Cerebellar nuclear complex (tissue), 1 donor: ENCODE results near the gene TNFAIP1.
"Not testable (repeated sequence)": the region's sequence is repeated elsewhere in the genome, so short reads cannot be mapped to it uniquely, and the experiment has no call there.

Experiments
- DNase-seq, 2 experiments: peaks; one replicate each; lab custom pipeline; 2025; lab: John Stamatoyannopoulos, UW

Gene TNFAIP1

DNA sequence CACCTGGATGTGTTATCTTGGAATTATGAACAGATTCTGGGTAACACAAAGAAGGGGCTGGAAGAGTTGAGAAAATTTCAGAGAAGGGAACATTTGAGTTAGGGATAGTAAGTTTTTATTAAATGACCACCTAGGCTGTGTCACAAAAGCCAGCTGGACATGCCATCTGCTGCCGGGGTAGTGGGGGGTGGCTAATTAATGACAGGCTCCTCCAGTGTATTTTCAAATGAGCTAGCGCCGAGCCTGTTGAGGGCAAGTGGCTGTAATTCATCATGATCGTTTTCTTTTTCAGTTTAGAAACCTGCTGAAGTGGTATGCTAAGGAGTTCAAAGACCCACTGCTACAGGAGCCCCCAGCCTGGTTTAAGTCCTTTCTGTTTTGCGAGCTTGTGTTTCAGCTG, 10.3 kb upstream of the TNFAIP1 start:
- DNase-seq: no peak

DNA sequence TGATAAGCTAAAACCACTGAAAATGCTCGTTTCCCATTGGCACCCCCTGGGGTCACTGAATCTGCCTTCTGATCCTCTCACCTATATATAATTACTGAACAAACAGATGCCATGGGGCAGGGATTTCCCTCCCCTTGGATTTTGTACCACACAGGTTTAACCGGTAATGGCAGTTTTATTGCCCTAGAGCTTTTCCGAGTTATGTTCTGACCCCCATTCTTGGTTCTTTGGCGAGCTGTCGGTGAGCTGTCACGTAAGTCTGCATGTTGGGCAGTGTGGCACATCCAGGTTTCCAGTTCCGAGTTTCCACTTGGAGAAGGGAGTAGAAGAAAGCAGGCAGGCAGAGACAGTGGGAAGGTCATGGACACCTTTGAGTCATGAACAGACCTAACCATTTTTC, 9.4 kb upstream of the TNFAIP1 start:
- DNase-seq: no peak

DNA sequence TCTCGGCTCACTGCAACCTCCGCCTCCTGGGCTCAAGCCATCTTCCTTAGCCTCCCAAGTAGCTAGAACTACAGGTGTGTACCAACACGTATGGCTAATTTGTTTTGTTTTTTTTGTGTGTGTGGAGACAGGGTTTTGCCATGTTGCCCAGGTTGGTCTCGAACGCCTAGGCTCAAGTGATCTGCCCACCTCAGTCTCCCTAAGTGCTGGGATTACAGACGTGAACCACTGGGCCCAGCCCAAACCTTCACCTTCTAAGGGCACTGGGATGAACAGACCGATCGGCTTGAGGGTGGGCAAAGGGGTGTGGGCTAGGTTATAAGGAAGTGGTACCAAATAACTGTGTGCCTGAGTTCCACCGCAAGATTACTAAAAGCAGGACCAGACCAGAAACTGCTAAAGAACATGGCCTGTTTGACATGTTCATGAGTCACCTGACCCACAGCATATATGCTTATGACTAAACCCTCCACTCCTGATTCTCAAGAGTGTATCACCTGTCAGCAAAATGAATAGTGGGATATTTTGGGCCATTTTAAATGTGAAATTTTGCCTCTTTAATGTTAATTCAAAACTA, 8.4 kb upstream of the TNFAIP1 start:
- DNase-seq: no peak

DNA sequence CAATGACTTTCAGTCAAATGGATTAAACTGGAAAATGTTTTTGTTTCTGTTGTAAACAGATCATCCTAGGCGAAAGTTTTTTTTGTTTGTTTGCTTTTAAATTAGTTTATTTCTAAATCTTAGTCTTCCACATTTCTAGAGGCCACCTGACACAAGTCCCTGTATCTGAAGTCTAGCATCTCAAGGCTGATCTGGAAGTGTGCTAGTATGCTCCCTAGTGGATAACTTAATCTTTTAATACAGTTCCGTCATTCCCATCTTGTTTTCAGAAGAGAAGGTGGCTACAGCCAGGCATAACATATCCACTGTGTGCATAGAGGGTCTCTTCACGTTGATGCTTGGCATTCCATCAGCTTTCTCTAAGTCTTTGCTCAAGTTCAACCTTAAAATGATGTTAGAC, 7.9 kb upstream of the TNFAIP1 start:
- no peak for DNase-seq

DNA sequence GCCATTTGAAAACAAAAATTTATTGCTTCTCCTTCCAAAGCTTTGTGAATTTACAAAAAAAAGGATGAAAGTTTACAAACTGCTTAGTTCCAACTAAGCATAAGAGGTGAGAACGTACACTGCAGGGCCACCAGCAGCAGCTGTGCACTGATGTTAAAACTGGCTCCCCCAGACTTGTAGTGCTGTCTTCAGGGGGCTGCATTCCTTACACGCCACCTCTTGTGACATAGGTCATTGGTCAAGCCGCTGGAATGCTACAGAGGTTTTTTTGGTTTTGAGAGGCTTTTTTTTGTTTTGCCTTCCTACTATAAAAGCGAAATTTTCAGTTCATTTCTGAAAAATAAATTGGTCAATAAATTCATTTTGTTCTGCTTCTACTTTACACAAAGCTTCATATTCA, 7.2 kb upstream of the TNFAIP1 start:
- no peak for DNase-seq

DNA sequence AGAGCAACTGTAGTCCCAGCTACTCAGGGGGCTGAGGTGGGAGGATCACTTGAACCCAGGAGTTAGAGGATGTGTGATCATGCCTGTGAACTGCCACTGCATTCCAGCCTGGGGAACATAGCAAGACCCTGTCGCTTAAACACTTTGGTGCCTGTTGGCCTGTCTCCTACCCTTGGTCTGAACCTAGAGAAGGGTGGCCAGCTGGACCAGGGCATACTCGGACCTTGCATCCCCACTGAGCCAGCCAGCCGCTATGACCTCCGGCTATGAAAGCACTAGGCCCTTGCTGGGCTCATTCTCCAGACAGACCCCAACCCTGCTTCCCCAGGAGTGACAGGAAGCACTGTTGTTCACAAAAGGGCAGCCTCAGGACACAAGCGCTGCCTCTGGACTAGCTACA, 4.9 kb upstream of the TNFAIP1 start:
- DNase-seq: no peak

DNA sequence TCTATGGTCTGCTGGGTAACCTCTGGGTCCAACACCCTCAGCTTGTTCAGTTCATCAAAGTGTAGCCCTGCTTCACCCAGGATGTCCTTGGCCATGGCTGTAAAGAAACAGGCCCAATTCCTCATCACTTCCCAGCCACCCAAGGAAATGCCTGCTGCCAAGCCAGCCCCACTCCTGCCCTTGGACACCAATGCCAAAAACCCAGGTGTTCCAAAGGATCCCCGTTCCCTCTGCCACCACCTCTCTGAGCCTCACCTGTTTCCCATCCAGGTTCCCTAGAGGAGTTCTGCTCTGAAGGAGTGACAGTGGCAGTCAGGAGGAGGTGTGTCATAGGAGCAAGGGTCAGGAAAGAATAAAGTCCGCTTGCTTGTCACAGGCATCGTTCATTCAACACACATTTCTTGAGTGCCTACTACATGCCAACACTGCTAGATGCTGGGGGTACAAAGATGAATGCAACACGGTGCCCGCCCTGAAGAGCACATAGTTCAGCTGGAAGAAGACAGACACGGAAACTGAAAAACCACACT, 3.6 kb upstream of the TNFAIP1 start:
- DNase-seq: no peak

DNA sequence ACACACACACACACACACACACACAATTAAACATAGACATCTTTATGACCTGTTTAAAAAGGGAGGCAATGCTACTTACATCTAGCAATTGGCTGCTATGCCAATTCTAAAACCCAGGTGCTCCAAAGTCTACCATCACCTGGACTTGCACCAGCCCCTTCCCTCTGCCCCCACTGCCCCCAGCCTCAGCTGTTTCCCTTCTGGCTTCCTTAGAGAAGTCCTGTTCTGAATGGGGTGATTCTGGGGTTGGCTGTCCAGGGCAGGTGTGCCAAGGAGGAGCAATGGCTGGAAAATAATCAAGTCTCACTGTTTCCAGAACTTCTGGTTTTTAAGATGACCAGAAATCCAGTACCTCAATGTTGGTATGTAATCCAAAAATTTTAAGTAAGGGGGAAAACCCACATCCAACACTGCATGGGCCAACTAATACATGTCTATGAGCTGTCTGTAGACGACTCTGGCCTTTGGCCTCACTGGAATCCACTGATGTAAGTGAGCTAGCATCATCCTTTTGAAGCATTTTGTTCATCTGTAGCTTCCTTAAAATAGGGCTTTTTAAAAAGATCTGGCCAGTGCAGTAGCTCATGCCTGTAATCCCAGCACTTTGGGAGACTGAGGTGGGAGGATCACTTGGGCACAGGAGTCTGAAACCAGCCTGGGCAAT, 2.3 kb upstream of the TNFAIP1 start:
- DNase-seq: no peak

DNA sequence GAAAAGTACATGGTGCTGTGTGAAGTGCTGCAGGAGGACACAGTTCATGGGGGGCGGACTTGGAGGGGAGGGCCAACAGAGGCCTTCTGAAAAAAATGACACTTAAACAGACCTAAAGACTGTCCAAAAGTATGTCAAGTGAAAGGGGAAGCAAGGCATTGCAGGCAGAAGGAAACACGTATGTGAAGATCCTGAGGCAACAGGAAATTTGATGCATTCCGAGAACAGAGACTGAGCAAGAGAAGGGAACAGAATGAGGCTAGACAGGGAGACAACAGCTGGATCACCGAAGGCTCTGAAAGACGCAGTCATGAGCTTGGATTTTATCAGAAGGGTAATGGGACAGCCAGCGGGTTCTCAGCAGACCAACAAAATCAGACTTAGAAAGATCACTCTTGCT, 1.4 kb upstream of the TNFAIP1 start:
- no peak for DNase-seq

DNA sequence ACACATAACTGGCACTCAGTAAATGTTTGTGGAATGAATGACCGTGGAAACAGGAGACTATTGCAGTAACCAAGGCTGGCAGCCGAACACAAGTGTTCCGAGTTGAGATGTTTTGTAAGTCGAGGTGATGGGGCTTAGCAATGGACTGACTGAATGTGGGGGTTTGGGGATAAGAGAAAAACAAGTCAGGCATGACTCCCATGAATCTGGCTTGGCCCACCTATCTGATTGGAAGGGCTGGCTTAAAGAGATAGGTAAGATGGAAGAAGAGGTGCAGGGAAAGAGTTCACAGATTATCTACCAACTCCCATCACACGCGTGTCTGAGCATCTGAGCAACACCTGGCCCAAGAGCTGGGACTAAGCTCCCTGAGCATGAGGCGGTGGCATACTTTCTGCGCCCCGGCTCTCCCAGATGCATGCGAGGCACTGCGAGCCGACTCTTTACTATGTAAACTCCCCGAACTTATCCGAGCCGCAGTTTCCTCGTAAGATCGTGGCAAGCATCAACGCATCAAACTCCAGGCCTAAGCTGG, 828 bp upstream of the TNFAIP1 start:
- DNase-seq: no peak

DNA sequence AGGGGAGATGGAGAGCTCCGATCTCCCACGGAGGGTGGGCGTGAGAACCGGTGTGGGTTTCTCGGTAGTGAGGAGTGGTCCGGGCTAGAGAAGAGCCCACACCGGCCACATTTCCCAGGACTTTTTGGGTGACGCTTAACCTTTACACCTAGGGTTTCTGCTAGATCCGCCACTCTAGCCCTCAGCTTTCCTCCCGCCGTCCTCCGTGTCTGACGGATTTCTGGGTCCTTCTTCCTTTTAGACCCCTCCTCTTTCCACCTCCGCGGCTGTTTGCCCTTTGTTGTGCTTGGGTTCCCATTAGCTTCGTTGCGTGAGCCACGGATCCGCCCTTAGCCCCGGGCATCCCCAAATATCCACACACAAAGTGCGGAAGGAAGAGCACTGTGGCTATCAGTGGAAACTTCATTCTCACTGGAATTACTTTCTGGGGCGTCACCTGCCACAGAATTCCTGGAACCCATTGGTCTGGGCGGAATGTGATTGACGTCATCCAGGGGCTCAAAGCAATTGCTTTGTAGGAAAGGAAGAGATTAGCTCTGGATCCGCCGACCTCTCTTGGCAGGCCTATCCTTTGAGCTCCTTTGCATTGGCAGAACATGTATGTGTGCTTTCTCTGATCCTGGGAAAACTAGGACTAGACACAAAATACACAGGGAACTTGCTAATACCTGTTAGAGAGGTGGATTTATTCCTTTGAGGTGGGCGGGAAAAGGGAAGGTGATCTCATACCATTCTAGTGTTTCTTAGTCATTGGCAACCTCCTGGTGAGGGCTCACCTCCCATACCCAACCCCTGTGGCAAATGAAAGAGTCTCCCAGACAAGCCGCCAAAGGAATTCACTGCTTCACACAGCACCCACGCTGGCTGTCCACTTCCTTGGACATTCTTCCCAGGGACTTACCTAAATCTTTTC, 654 bp downstream of the TNFAIP1 start:
- DNase-seq: no peak

DNA sequence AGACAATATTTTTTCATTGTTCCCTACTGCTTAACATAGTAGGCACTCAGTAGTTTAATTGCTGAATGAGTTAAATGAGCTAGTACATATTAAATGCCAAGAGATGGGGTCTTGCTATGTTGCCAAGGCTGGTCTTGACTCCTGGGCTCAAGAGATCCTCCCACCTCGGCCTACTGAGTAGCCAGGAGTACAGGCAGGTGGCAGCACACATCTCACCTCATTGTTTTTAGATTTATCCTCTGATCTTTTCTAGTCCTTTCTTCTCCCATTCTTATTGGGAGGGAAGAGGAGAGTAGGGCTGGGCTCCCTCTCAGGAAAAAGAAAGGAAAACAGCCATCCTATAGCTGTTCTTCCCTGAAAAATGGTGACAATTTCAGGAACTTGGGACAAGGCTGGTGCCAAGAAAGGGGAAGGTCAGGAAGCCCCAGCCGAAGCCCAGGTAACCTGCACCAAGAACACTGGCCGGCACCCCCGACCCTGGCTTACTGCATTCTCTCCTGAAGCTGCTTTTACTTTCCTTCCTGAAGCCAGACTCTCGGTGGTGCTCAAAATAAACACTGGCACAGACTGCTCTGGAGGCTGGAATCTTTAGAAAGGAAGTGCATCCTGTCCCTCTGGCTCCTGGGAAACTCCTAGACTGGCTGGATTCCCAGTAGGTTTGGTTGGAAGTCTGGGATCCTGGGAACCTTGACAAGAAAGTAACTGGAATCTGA, 2.7 kb downstream of the TNFAIP1 start:
- DNase-seq: no peak

DNA sequence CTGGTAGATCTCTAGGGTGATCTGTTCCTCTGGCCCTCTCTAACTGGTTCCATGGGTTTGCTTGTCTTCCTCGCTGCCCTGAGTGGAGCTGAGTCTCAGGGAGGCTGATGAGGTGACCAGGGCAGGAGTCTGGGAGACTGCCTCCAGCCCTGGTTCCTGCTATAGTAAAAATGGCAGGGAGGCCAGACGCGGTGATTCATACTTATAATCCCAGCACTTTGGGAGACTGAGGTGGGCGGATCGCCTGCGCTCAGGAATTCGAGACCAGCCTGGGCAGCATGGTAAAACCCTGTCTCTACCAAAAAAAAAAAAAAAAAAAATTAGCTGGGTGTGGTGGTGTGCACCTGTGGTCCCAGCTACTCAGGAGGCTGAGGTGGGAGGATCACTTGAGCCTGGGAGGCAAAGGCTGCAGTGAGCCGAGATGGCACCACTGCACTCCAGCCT, 3.2 kb downstream of the TNFAIP1 start:
- not testable (repeated sequence) for DNase-seq

DNA sequence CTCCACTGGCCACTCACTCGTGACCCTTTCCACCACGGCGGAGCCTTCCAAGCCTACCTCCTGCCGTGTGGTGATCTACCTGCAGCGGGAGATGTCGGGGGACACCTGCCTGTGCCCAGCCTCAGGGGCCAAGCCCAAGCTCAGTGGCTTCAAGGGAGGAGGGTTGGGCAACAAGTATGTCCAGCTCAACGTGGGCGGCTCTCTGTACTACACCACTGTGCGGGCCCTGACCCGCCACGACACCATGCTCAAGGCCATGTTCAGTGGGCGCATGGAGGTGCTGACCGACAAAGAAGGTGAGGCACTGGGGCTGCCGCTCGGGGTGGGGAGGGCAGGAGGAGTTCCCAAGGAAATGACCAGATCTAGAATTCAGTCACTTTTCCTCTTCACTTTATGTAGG, 3.9 kb downstream of the TNFAIP1 start:
- no peak for DNase-seq

DNA sequence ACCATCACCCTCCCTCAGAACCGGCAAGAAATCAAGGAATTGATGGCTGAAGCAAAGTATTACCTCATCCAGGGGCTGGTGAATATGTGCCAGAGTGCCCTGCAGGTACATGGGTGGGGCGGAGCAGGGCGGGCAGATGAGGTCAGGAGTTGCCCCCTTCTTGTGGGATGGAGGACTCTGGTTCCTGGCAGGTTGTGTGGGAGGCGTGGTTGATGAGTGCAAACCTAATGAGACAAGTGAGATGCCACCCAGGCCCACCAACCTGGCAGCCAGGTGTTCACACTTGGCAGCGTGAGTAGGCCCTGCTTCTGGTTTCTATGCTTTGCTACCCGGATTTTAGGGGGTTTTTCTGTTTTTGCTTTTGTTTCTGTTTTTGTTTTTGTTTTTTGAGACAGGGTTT, 4.8 kb downstream of the TNFAIP1 start:
- no peak for DNase-seq

DNA sequence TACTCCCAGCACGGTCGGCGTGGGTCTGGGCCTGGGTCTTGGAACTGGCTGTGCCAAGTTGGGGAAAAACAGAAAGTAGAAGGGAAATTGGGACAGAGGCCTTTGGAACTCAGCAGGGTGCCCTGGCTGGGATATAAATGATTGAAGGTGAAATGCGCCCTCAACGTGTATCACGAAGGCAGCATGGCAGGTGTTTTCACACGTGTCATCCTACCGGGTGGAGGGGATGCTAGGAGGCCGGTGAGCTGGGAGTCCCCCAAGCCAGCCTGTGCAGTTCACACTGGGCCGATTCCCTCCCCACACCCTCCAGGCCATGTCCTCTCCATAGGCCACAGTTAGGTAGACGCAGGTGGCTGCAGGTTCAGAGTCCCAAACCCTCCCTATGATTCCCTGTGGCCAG, 6.0 kb downstream of the TNFAIP1 start:
- DNase-seq: no peak

DNA sequence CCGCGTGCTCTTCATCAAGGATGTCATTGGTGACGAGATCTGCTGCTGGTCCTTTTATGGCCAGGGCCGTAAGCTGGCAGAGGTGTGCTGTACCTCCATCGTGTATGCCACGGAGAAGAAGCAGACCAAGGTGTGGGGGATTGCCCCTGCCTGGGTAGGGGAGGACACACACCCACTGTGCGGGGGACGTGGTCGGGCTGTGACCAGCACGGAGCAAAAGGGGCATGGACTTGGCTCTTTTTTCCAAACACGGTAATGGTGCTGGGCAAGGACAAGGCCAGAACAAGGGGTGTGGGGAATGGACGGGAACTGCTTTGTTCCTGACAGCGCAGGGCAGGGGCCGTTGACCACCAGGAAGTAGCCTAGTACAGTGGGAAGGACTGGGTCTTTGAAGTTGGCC, 6.8 kb downstream of the TNFAIP1 start:
- DNase-seq: no peak

DNA sequence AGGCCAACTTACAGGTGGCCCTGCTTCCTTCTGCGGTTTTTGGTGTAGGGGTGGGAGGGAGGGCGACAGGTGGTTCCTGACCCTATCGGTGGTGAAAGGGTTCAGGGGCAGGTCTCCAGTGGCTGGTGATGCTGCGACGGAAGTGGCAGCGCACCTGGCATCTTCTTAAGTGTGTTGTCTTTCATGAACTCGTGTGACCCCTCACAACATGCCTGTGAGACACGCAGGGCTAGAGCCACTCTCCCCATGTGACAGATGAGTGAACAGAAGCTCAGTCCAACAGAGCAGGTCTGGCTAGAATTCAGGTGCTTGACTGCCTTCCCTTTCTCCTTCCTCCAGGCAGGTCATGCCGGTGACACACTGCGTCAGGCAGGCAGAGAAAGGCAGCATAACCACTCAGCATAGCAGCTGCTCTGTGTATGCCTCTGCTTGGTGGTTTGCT, 8.0 kb downstream of the TNFAIP1 start:
- no peak for DNase-seq

DNA sequence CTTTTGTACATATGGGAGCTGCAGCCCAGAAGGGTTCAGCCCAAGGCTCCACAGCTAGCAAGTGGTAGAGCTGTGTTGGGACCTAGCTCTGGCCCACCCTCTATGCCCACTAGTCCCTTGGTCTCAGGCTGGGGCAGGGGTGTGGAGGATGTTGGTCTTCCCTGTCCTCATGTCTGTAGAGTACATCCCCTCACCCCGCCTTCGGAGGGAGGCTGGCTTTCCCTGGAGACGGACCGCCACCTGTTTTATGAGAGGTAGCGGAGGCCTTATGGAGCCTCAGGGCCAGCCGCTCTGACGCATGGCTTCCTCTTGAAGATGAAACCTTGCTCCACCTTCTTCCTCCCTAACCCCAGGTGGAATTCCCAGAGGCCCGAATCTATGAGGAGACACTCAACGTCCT, 8.4 kb downstream of the TNFAIP1 start:
- DNase-seq: no peak

DNA sequence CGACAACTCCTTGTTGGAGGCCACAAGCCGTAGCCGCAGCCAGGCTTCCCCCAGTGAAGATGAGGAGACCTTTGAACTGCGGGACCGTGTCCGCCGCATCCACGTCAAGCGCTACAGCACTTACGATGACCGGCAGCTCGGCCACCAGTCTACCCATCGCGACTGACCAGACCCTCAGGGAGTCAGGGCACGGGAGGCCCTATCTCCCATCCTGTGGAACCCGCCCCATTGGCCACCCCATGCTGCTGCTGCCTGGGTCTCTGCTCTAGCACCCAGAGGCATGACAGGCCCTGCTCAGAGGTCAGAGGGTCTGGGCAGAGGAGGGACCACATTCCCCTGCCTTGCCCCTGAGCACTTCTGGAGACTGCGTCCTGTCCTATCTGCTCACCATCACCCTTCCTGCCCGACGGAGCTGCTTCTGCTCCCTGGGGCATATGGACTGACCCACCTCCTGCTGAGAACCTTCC, 8.9 kb downstream of the TNFAIP1 start:
- no peak for DNase-seq

DNA sequence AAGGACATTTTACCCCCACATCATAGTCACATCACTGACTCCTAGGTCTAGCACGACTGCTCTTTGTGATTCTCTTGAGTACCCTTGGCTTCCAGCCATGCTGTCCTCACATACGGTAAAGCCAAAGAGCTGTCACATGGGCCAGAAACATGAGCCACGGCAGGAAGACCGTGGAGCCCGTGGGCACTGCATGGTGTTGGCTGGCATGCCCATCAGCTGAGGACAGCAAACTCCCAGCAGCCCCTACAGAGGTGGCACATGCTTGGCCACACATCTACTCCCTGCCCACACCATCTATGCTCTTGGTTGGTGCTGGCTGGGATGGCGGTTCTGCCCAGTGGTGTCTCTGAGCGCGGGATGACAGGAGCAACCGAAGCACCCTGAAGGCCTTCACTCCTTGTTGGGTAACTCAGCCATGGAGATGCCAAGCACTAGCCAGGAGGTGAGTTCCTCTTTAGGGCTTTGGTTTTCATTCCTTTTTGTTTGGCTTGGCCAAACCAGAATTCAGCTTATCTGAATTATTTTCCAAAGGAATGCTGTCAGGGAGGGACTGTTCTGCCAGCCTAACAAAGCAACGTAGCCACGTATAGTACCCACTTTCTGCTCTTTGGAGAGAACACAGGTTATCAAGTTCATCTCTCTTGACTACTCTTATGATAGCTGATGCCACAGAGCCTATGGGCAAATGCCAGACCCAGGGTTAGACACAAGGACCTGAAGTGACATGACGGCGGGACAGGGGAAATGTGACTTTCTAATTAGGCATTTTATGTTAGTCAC, 10.0 kb downstream of the TNFAIP1 start:
- no peak for DNase-seq
